ENCODE measurements around the gene MOB3C.

MOB3C gene

GRCh38 chr1:46614604-46614984 is 2.0 kb downstream of the MOB3C start:
- Histone ChIP-seq H3K36me3 (ENCODE audit: insufficient read depth, insufficient read length, low read length) (peaks cover 3% of the 10 kb centered on the region), H3K4me3 (ENCODE audit: insufficient read length, low read depth) (no peak overlapping the region), H3K9me3 (ENCODE audit: insufficient read depth, low read length) (no peaks in the 10 kb centered on the region), H3K4me1 (ENCODE audit: insufficient read depth, insufficient read length) (peaks cover 37% of the 10 kb centered on the region), H3K27me3 (ENCODE audit: insufficient read depth, insufficient read length) (peaks cover 43% of the 10 kb centered on the region), H3K9ac (ENCODE audit: insufficient read length, low read depth) (peak overlapping the region; percentile 8)
- TF ChIP-seq ZNF274 (IDR thresholded peaks at IDR 0.05; ENCODE audit: low read depth, low read length) (no peak), YY1 (IDR thresholded peaks at IDR 0.05; ENCODE audit: insufficient read depth, insufficient read length) (no peak)
- no peak for DNase-seq (ENCODE audit: low read depth, low spot score)

- Histone ChIP-seq H3K9me3 (ENCODE audit: insufficient read depth, low read length) (no peaks in the 10 kb centered on the region), H3K4me3 (ENCODE audit: insufficient read length, low read depth) (no peak overlapping the region), H3K36me3 (ENCODE audit: insufficient read depth, insufficient read length, low read length) (peaks cover 6% of the 10 kb centered on the region), H3K27me3 (ENCODE audit: insufficient read depth, insufficient read length) (peaks cover 36% of the 10 kb centered on the region), H3K9ac (ENCODE audit: insufficient read length, low read depth) (peak overlapping the region; percentile 8), H3K4me1 (ENCODE audit: insufficient read depth, insufficient read length) (peaks cover 37% of the 10 kb centered on the region)
- DNase-seq (ENCODE audit: low read depth, low spot score), result peak; percentile 77
- TF ChIP-seq ZNF274 (IDR thresholded peaks at IDR 0.05; ENCODE audit: low read depth, low read length) (no peak), YY1 (IDR thresholded peaks at IDR 0.05; ENCODE audit: insufficient read depth, insufficient read length) (no peak), SUZ12 (IDR thresholded peaks at IDR 0.05; ENCODE audit: extremely low read depth, insufficient read depth, insufficient read length) (no peak)
Observed at GRCh38 chr1:46613661-46614603, 2.7 kb downstream of the MOB3C start.

GRCh38 chr1:46612937-46613660 is 3.5 kb downstream of the MOB3C start:
- Histone ChIP-seq H3K4me3 (ENCODE audit: insufficient read length, low read depth) (no peak overlapping the region), H3K4me1 (ENCODE audit: insufficient read depth, insufficient read length) (peaks cover 37% of the 10 kb centered on the region), H3K36me3 (ENCODE audit: insufficient read depth, insufficient read length, low read length) (peaks cover 13% of the 10 kb centered on the region), H3K9ac (ENCODE audit: insufficient read length, low read depth) (peak overlapping the region; percentile 0), H3K27me3 (ENCODE audit: insufficient read depth, insufficient read length) (peaks cover 28% of the 10 kb centered on the region), H3K9me3 (ENCODE audit: insufficient read depth, low read length) (no peaks in the 10 kb centered on the region)
- TF ChIP-seq YY1 (IDR thresholded peaks at IDR 0.05; ENCODE audit: insufficient read depth, insufficient read length) (no peak), SUZ12 (IDR thresholded peaks at IDR 0.05; ENCODE audit: extremely low read depth, insufficient read depth, insufficient read length) (no peak)
- no peak for DNase-seq (ENCODE audit: low read depth, low spot score)

- Histone ChIP-seq H3K4me1 (ENCODE audit: insufficient read depth, insufficient read length) (peaks cover 32% of the 10 kb centered on the region), H3K36me3 (ENCODE audit: insufficient read depth, insufficient read length, low read length) (peaks cover 15% of the 10 kb centered on the region), H3K9ac (ENCODE audit: insufficient read length, low read depth) (no peak overlapping the region), H3K9me3 (ENCODE audit: insufficient read depth, low read length) (no peaks in the 10 kb centered on the region), H3K27me3 (ENCODE audit: insufficient read depth, insufficient read length) (peaks cover 15% of the 10 kb centered on the region), H3K4me3 (ENCODE audit: insufficient read length, low read depth) (no peak overlapping the region)
- TF ChIP-seq YY1 (IDR thresholded peaks at IDR 0.05; ENCODE audit: insufficient read depth, insufficient read length) (no peak), ZNF274 (IDR thresholded peaks at IDR 0.05; ENCODE audit: low read depth, low read length) (no peak), SUZ12 (IDR thresholded peaks at IDR 0.05; ENCODE audit: extremely low read depth, insufficient read depth, insufficient read length) (no peak)
- DNase-seq (ENCODE audit: low read depth, low spot score), result no peak
Observed at GRCh38 chr1:46611691-46612221, 4.9 kb downstream of the MOB3C start.

GRCh38 chr1:46607345-46608130 is 9.1 kb downstream of the MOB3C start:
- H3K9ac ChIP-seq (ENCODE audit: insufficient read length, low read depth), result no peak overlapping the region
- no peak overlapping the region for H3K4me3 ChIP-seq (ENCODE audit: insufficient read length, low read depth)
- no peak for DNase-seq (ENCODE audit: low read depth, low spot score)
- no peaks in the 10 kb centered on the region for H3K9me3 ChIP-seq (ENCODE audit: insufficient read depth, low read length)
- peaks cover 7% of the 10 kb centered on the region for H3K27me3 ChIP-seq (ENCODE audit: insufficient read depth, insufficient read length)
- peaks cover 15% of the 10 kb centered on the region for H3K36me3 ChIP-seq (ENCODE audit: insufficient read depth, insufficient read length, low read length)
- peaks cover 19% of the 10 kb centered on the region for H3K4me1 ChIP-seq (ENCODE audit: insufficient read depth, insufficient read length)
- TF ChIP-seq ZNF274 (IDR thresholded peaks at IDR 0.05; ENCODE audit: low read depth, low read length) (no peak), SUZ12 (IDR thresholded peaks at IDR 0.05; ENCODE audit: extremely low read depth, insufficient read depth, insufficient read length) (no peak), YY1 (IDR thresholded peaks at IDR 0.05; ENCODE audit: insufficient read depth, insufficient read length) (no peak)

- Histone ChIP-seq H3K4me3 (ENCODE audit: insufficient read length, low read depth) (no peak overlapping the region), H3K27me3 (ENCODE audit: insufficient read depth, insufficient read length) (peaks cover 7% of the 10 kb centered on the region), H3K9ac (ENCODE audit: insufficient read length, low read depth) (no peak overlapping the region), H3K9me3 (ENCODE audit: insufficient read depth, low read length) (no peaks in the 10 kb centered on the region), H3K4me1 (ENCODE audit: insufficient read depth, insufficient read length) (peaks cover 10% of the 10 kb centered on the region), H3K36me3 (ENCODE audit: insufficient read depth, insufficient read length, low read length) (peaks cover 18% of the 10 kb centered on the region)
- TF ChIP-seq ZNF274 (IDR thresholded peaks at IDR 0.05; ENCODE audit: low read depth, low read length) (no peak), SUZ12 (IDR thresholded peaks at IDR 0.05; ENCODE audit: extremely low read depth, insufficient read depth, insufficient read length) (no peak), YY1 (IDR thresholded peaks at IDR 0.05; ENCODE audit: insufficient read depth, insufficient read length) (no peak)
- DNase-seq (ENCODE audit: low read depth, low spot score), result no peak
Observed at GRCh38 chr1:46606255-46606965, 10.2 kb downstream of the MOB3C start.
